8988T (cell line): ENCODE data around the gene CHFR.
"Not testable (repeated sequence)": the region's sequence is repeated elsewhere in the genome, so short reads cannot be mapped to it uniquely, and the experiment has no call there.

Experiments
- DNase-seq: peaks from one replicate; pipeline ENCODE4 v3.0.0; 2011

The CHFR gene

DNA sequence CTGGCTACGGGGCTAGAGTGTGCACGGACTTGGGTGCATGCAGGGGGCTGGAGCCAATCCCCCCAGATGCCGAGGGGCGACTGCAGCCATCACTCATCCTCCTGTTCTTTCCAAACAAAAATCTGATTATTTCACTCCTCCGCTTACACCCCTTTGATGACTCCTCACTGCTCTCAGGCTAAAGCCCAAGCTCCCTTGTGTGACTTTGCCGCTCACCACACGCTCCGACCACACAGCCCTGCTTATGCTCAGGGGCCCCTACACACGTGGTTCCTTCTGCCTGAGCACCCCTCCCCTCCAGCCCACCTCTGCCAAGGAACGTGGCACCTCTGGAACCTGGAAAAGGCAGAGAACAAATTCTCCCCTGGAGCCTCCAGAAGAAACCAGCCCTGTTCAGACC is 13.7 kb downstream of the CHFR start:
- no peak for DNase-seq

DNA sequence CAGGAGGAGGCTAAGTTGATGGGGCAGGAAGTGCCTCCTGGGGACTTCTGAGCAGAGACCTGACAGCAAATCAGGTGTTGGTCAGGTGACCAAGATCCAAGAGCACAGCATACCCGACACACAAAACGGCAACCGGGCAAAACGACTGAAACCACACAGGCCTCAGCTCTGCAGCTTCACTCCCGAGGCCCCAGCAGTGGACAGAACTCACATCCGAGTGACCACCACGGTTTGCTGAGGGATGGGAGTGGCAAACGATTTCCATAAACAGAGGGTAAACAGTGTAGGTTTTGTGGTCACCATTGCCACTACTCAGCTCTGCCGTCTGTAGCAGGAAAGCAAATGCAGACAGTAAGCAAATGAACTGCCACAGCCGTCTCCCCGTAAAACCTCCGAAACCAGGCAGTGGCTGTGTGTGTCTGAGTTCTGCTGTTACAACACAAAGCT is 14.4 kb downstream of the CHFR start:
- DNase-seq = no peak

DNA sequence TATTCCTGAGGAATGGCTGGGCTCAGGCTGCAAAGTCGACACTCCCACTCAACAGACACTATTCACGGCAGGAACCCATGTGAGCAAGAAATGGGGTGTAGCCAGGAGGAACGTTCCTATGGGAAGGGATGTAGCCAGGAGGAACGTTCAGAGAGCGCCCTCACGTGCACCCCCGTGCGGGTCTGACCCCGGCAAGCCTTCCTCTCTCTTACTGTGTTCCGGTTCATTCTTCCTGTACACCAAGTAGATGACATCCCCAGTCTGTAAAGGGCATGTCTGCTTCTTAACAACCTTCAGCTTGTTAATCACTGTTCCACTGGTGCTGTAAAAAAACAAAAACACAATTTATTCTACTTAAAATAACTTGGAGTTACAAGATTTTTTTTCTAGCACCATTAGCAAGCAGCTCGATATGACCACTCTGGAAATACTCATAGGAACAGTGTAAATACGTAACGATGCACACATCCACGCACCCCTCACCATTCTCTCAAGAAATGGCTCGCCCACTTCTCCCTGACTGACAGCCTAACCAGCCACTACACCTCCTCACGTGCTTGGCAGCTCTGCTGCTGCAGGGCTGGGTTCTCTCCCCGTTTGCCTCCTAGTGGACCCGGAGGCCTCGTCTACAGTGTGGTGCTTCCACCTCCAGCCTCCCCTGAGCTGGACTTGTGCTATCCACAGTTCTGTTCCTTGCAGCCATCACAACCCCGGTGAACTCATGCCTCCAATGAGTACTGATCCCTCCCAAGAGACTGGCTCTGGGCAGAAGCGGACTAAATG is 15.1 kb downstream of the CHFR start:
- DNase-seq = no peak

DNA sequence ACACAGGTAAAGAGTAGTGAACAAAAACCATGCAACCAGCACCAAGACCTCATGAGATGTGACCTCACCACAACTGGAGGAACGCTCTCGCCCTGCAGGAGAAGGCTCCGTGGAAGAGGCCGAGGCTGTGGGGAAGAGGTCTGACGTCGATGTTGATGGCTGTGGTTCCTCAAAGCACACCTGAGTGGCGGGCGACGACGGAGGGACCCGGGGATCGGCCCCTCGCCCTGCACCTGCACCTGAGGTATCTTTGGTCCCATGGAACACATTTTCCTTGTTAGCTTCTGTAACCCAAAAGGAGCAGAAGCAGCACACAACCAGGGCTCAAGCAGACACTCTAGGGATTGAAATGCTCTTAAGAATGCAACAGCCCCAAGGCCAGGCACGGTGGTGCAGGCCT is 17.9 kb downstream of the CHFR start:
- DNase-seq = no peak

DNA sequence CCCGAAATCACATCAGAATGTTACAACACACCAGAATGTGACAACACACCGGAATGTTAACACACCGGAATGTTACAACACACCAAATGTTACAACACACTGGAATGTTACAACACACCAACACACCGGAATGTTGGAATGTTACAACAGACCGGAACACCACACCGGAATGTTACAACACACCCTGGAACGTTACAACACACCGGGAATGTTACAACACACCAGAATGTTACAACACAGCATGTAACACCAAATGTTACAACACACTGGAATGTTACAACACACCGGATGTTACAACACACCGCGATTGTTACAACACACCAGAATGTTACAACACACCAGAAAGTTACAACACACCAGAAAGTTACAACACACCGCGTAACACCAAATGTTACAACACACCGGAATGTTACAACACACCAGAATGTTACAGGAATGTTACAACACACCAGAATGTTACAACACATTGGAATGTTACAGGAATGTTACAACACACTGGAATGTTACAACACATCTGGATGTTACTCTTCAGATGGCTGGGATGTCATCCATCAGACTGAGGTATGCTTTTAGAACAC is 21.1 kb downstream of the CHFR start:
- DNase-seq = no peak

DNA sequence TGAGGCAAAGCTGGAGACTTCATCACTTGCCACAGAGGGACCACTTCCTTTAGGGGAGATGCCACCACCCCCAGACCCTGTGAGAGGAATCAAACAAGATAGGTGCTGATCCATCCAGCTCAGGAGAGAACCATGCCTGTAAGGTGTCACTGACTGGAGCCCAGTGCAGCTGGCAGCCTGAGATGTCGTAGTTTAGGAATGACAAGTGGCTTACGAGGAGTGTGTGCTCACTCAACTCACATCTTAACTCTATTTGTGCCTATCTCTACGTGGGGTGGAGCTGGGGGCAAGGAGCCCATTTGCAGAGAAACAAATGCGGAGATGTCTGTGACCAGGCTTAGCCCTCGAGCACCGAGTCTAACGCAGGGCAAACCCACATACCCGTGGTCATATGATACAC is 25.8 kb downstream of the CHFR start:
- DNase-seq = no peak

DNA sequence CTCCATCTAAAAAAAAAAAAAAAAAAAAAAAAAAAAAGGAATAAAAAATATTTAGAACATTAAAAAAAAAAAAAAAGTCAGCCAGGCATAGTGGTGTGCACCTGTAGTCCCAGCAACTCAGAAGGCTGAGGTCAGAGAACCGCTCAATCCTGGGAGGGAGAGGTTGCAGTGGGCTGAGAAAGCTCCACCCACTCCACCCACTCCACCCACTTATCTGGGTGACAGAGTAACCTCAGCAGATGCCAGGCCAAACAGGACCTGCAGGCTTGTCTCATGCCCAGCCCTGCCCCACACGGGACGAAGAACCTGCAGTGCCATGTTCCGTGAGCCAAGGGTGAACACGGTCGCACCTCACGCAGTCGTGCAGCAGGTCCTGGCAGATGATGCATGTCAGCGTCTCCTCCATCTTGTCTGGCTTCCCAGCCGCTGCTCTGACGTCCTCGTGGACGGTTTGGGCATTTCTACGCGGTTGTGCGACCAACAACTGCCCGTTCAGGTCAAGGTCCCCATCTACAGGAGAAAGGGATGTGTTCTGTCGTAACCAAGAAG is 28.6 kb downstream of the CHFR start:
- DNase-seq = no peak

DNA sequence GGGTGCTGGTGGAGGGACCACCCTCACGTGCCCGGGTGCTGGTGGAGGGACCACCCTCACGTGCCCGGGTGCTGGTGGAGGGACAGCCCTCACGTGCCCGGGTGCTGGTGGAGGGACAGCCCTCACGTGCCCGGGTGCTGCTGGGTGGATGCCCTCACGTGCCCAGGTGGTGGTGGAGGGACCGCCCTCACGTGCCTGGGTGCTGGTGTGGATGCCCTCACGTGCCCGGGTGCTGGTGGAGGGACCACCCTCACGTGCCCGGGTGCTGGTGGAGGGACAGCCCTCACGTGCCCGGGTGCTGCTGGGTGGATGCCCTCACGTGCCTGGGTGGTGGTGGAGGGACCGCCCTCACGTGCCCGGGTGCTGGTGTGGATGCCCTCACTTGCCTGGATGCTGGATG is 30.4 kb downstream of the CHFR start:
- DNase-seq = not testable (repeated sequence)

DNA sequence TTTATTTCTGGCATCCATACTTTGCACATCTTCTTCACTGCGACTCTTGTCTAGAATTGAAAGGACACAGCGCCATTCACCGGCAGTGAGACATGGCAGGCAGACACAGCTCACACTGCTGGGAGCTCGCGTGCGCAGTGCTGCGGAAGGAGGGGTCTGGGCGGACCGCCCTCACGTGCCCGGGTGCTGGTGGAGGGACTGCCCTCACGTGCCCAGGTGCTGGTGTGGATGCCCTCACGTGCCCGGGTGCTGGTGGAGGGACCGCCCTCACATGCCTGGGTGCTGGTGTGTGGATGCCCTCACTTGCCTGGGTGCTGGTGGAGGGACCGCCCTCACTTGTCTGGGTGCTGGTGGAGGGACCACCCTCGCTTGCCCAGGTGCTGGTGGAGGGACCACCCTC is 30.8 kb downstream of the CHFR start:
- no peak for DNase-seq

DNA sequence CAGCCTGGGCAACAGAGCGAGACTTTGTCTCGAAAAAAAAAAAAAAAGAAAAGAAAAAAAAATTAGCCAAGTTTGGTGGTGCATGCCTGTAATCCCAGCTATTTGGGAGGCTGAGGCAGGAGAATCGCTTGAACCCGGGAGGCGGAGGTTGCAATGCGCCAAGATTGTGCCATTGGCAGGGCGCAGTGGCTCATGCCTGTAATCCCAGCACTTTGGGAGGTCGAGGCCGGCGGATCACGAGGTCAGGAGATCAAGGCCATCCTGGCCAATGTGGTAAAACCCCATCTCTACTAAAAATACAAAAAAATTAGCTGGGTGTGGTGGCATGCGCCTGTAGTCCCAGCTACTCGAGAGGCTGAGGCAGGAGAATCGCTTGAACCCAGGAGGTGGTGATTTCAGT is 32.2 kb downstream of the CHFR start:
- not testable (repeated sequence) for DNase-seq

DNA sequence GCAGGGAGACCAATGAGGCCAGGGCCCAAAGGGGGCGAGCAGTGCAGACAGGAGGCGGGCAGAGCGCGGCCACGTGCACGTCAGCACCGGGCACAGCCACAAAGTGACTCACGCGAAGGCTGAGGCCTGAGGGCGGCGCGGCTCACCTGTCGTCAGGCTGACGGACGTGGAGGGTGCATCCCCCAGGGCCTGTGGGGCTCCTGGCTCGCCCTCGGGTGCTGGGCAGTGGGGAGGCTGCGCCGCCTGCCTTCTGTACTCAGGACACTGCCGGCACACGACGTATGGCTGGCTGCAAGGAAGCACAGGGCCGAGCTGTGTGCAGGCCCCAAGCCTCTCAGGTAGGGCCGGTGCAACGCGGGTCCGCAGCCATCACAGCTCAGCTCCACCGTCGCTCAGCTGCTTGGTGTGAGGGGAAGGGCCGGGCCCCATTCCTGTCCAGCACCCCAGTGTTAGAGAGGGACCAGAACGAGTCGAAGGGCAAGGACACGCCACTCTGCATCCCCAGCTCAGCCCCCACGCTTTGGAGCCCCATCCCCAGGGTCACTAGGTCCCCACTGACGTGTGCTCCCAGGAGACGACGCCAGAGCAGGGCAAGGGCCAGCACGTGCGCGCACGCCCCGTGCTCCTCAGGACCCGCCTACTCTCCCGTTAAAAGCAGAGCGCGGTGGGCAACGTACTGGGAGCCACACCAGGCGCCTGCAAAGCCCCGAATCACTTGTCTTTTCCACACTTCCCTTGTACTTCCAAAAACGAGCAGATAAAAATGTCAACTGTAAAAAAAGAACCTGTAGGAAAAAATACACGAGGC is 33.9 kb downstream of the CHFR start:
- DNase-seq = no peak

DNA sequence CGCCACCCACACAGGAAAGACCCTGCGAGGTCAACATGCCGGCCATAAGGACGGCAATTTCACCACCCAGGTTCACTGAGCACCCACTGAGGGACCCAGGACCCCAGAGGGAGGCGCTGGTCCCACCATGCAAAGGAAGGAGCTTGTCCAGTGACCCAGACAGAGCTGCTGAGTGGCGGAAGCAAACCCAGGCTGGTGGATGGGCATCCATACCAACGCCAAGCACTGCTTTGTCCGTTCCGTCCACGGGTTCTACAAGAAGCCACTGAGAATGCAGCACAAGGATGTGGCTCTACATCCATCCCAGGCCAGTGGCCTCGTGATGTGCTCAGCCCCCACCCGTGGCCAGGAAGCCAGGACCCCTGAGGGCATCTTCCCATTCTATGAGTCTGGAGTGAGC is 34.9 kb downstream of the CHFR start:
- no peak for DNase-seq

DNA sequence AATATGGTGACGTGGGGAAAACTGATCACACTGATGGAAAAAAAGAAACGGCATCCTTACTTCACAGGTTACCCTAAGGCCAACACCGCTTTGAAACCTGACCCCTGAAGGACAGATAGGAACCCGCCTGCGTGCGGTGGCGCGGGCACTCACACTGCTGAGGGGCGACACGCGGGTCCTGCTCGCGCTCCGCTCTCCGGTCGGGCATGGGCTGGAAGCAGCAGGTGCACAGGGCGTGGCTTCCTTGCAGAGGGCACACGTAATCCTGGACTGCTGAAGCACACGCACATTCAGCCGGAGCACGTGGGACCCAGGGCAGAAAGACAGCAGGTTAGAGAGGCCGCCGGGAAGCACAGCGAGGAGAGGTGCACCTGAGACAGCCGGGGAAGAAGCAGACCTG is 35.9 kb downstream of the CHFR start:
- no peak for DNase-seq

DNA sequence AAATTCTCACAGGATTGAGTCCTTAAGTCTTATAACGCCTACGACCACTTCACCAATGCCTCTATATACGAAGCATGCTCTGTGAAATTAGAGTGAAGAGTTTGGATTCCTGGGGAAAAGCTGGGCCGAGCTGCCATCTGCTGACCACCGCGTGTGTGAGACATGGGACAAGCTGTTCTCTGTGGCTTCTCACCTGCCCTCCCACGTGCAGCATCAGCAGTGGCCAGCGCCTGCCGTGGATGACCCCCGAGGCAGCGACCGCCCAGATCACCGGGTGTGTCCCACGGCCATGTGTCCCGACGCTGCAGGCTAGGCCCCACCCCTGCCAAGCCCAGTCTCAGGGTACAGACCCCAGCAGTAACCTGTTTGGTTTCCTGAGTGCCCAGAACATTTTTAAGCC is 37.1 kb downstream of the CHFR start:
- no peak for DNase-seq

DNA sequence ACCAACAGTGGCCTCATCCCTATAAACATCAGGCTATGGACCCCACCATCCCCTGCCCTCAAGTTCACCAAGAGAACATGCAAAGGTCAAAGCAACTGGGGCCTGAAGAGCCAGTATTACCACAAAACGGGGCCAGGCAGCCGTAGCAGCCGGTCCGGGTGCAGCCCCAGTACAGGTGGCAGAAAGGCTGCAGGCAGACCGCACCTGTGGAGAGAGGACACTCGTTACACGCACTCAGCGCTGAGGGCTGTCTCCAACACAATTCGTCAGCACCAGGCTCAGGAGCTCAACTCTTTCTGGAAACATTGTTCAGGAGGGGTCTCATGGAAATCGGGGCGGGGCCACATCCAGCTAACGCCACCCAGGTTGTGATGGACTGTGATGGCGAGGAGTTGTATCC is 38.9 kb downstream of the CHFR start:
- no peak for DNase-seq

DNA sequence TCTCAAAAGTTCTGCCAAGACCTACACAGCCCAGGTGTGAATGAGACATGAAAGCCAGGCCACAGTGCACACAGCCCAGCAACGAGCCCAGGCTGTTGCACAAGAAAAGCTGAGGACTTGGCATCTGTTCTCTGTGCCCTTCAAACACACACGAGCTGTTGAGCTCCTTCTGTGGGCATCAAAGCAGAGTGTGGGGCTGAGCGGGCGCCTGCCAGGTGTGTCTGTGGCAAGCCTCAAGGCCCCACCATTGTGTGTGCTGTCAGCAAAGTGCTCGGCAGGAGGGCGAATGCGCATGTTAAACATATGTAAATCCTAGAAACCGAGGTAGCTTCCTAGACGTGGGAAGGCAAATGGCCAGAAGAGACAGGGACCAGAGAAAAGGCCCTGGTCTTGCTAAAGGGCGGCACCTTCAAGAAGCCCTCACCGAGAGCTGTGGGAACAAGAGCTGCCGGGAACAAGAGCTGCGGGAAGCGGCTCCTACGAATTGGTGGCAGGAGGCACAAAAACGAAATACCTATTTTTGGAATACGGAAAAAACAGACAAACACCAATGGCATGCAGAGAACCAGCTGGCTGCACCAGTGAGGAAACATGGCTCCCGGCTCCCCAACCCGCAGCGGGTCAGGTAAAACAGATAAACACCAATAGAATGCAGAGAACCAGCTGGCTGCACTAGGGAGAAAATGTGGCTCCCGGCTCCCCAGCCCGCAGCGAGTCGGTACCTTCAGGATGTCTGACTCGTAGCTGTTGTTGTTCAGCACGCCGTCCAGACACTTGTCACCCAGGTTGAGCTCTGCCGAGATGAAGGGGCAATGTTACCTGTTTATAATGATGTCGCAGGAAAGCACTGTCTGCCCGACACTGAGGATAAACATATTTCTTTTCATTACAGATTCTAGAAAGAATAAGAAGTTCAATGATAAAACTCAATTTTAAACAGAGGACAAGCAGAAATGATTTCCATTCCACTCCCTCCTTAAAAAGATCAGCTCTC is 39.7 kb downstream of the CHFR start:
- DNase-seq = no peak

DNA sequence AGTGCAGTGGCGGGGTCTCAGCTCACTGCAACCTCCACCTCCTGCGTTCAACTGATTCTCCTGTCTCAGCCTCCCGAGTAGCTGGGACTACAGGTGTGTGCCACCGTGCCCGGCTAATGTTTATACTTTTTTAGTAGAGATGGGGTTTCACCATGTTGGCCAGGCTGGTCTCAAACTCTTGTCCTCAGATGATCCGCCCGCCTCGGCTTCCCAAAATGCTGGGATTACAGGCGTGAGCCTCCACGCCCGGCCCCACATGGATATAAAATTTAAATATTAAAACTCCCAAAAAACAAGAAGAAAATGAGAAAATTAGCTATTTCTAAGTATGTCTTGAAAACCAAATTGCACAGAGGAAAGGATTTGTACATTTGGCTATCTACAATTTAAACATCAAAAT is 42.7 kb downstream of the CHFR start:
- DNase-seq = not testable (repeated sequence)

DNA sequence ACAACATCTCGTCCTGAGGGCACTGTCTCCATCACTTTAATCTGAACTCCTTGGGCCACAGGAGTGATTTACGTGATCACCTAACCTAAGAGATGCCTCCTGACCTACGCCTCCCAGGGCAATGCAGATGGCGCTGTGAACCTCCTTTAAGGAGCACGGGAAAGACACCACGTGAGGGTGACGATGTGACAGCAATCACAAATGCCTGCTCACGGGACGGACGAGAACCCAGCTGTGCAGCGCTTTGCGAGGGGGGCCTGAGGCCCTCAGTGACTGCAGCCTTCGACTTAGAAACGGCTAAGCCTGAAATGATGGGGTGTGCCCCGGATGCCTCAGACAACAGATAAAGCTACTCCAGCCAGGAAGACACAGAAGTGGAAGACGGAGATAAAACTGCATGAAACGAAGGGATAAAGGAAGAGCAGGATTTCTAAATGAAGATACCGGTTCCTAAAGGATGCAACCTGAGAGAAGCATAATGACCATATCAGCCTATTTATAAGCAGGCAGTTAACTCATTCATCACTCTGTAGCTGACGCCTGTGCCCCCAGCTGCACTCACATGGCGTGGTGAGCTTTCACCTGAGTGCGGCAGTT is 44.9 kb downstream of the CHFR start:
- no peak for DNase-seq

DNA sequence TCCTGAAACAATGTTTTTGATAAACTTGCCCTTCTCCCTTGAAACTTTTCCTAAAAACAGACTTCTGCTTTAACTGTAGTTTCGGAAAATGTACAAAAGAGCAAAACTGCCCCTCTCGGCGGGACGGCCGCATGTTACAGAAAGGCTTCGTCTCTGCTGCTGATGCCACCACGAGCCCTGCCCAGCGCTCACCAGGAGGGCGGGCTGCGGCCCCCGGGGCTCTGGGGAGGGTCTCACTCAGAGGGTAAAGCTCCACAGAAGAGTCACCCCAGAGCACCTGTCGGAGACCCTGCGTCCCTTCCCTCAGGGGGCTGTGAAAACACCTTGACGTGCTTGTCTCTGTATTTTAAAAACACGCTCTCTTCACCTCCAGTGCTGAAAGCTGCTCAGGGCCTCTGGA is 46.3 kb downstream of the CHFR start:
- no peak for DNase-seq

DNA sequence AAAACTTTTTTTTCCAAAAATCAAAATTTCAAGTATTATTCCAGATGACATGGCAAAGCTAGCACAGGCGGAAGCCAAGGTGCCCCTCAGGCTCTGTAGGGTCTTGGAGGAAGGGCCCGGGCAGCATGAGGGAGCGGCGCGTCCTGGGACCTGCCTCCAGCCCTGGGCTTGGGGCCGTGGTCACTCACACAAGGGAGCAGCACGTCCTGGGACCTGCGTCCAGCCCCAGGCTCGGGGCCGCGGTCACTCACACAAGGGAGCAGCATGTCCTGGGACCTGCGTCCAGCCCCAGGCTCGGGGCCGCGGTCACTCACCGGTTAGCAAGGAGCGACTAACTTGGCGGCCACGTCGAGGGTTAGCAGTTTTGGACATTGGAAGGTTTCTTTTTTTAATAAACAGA is 46.9 kb downstream of the CHFR start:
- no peak for DNase-seq

DNA sequence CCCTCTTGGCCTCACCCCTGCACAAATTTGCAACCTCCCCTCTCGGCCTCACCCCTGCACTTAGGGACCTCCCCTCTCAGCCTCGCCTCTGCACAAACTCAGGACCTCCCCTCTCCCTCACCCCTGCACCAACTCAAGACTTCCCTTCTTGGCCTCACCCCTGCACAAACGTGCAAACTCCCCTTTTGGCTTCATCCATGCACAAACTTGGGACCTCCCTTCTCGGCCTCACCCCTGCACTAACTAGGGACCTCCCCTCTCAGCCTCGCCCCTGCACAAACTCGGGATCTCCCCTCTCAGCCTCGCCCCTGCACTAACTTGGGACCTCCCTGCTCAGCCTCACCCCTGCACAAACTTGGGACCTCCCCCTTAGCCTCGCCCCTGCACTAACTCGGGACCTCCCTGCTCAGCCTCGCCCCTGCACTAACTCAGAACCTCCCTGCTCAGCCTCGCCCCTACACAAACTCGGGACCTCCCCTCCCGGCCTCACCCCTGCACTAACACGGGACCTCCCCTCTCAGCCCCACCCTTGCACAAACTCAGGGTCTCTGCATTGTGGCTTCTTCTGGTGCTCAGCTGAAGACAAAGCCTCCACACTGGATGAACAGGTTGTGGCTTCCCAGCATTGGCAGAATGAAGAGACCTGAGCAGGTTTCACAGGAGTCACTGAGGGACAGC is 47.7 kb downstream of the CHFR start:
- no peak for DNase-seq
